Stomach (tissue), 4 donors: ENCODE data around the gene CCNK.

Source experiments
- POLR2A ChIP-seq, 4 donors: fragments of 450-650 bp; IDR thresholded peaks; one replicate each; pipeline ENCODE4 v1.6.1; 2016; ENCODE audit warnings: antibody characterized with exemption in 4 of 4, control low read depth in 2 of 4, mild to moderate bottlenecking in 1 of 4, moderate library complexity in 1 of 4
- TF ChIP-seq, protein P1 (sequence below), 7 experiments: fragments of 450-650 bp in 4 of 7; fragments of 200-600 bp in 3 of 7; sonication (generic) in 3 of 7; IDR thresholded peaks; one replicate each; pipeline ENCODE4 v1.5.1; 2016 to 2019; ENCODE audit warnings: antibody characterized with exemption in 7 of 7, control low read depth in 2 of 7, mild to moderate bottlenecking in 1 of 7

DNA sequence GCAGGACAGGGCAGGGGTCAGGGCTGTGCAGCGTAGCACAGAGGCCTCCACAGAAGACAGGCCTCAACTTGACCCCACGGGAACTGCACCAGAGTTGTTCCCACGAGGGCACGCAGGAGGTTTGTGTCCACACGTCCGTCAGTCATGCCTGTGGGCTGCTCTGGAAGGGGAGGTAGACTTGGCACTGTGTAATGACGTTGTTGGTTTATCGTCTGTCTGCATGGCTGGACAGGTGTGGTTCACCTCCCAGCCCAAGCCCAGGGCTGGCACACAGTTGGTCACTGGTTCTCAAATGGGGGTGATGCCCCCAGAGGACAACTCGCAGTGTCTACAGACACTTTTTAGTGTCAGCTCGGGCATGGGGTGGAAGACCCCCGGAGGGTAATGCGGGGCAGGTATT is 45.8 kb downstream of the CCNK start:
- TF ChIP-seq, protein P1, sequence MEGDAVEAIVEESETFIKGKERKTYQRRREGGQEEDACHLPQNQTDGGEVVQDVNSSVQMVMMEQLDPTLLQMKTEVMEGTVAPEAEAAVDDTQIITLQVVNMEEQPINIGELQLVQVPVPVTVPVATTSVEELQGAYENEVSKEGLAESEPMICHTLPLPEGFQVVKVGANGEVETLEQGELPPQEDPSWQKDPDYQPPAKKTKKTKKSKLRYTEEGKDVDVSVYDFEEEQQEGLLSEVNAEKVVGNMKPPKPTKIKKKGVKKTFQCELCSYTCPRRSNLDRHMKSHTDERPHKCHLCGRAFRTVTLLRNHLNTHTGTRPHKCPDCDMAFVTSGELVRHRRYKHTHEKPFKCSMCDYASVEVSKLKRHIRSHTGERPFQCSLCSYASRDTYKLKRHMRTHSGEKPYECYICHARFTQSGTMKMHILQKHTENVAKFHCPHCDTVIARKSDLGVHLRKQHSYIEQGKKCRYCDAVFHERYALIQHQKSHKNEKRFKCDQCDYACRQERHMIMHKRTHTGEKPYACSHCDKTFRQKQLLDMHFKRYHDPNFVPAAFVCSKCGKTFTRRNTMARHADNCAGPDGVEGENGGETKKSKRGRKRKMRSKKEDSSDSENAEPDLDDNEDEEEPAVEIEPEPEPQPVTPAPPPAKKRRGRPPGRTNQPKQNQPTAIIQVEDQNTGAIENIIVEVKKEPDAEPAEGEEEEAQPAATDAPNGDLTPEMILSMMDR (IDR thresholded peaks at IDR 0.05): no peak
- TF ChIP-seq POLR2A (IDR thresholded peaks at IDR 0.05): no peak
